WTC11 (cell line): Measurements from ENCODE around the gene EMC1. TPM values are rescaled to one million over a fixed set of nuclear protein-coding genes. Genes with fewer than 3 reads are reported as not detected.

Source experiments
- ATAC-seq: fragments of 200-7000 bp; cut with Tn5 transposase; 2 replicates; pipeline ENCODE4 v1.10.0; 2021; ENCODE audit warnings: mild to moderate bottlenecking, moderate library complexity
- CTCF ChIA-PET: fragments of 300-600 bp; sonication (Branson Sonifier 250); formaldehyde crosslinking; loops from one replicate; lab custom pipeline; 2021; ENCODE audit warnings: antibody characterized with exemption; lab: Charles Lee
- POLR2A ChIA-PET: fragments of 350-600 bp; sonication (Branson Sonifier 250); formaldehyde crosslinking; loops from one replicate; lab custom pipeline; 2021; ENCODE audit warnings: antibody characterized with exemption; lab: Charles Lee
- DNase-seq: peaks from one replicate; pipeline ENCODE4 v3.0.0; 2021; ENCODE audit warnings: low spot score
- H3K27ac Mint-ChIP-seq: 2 replicates; pipeline ENCODE4 v1.8.0; 2021; ENCODE audit warnings: mixed read lengths
- H3K27me3 Mint-ChIP-seq: 2 replicates; pipeline ENCODE4 v1.8.0; 2021; ENCODE audit warnings: low read depth, mild to moderate bottlenecking, moderate library complexity, mixed read lengths
- H3K36me3 Mint-ChIP-seq: 2 replicates; pipeline ENCODE4 v1.8.0; 2021; ENCODE audit warnings: mixed read lengths
- H3K4me1 Mint-ChIP-seq: 2 replicates; pipeline ENCODE4 v1.8.0; 2022; ENCODE audit warnings: mixed read lengths
- H3K4me3 Mint-ChIP-seq: 2 replicates; pipeline ENCODE4 v1.8.0; 2021; ENCODE audit warnings: mild to moderate bottlenecking, moderate library complexity, mixed read lengths
- H3K9me3 Mint-ChIP-seq: 2 replicates; pipeline ENCODE4 v1.8.0; 2021; ENCODE audit warnings: mixed read lengths
- ARID4B ChIP-seq: sonication (generic); formaldehyde crosslinking; IDR thresholded peaks from 2 replicates; pipeline ENCODE4 v1.8.0; 2023; ENCODE audit warnings: missing genetic modification reagents, mild to moderate bottlenecking, borderline replicate concordance
- ATF3 ChIP-seq: sonication (generic); formaldehyde crosslinking; conservative IDR thresholded peaks from 2 replicates; pipeline ENCODE4 v1.8.1; 2022; ENCODE audit warnings: mild to moderate bottlenecking, missing genetic modification reagents
- CBFB ChIP-seq: sonication (generic); formaldehyde crosslinking; IDR thresholded peaks from 2 replicates; pipeline ENCODE4 v1.8.1; 2022; ENCODE audit warnings: mild to moderate bottlenecking, low read depth, missing genetic modification reagents
- FOXP1 ChIP-seq: sonication (generic); formaldehyde crosslinking; IDR thresholded peaks from 2 replicates; pipeline ENCODE4 v1.8.0; 2022; ENCODE audit warnings: missing genetic modification reagents, mild to moderate bottlenecking, moderate library complexity, borderline replicate concordance
- GTF2I ChIP-seq: fragments of 250-450 bp; sonication (Bioruptor Pico); conservative IDR thresholded peaks from 2 replicates; pipeline ENCODE4 v1.4.0; 2021; ENCODE audit warnings: mild to moderate bottlenecking
- HMGXB4 ChIP-seq: sonication (generic); formaldehyde crosslinking; IDR thresholded peaks from 2 replicates; pipeline ENCODE4 v1.8.1; 2023; ENCODE audit warnings: mild to moderate bottlenecking, moderate library complexity, missing genetic modification reagents
- MLX ChIP-seq: sonication (generic); formaldehyde crosslinking; IDR thresholded peaks from 2 replicates; pipeline ENCODE4 v1.8.1; 2023; ENCODE audit warnings: mild to moderate bottlenecking, missing genetic modification reagents, moderate library complexity
- NFYB ChIP-seq: sonication (generic); formaldehyde crosslinking; conservative IDR thresholded peaks from 2 replicates; pipeline ENCODE4 v1.8.0; 2022; ENCODE audit warnings: low read depth, missing genetic modification reagents
- TCF7 ChIP-seq: sonication (generic); formaldehyde crosslinking; IDR thresholded peaks from 2 replicates; pipeline ENCODE4 v1.8.0; 2022; ENCODE audit warnings: mild to moderate bottlenecking, low read depth, missing genetic modification reagents, moderate library complexity
- TP53 ChIP-seq: sonication (generic); formaldehyde crosslinking; IDR thresholded peaks from 2 replicates; pipeline ENCODE4 v1.8.1; 2023; ENCODE audit warnings: mild to moderate bottlenecking, missing genetic modification reagents
- USF1 ChIP-seq: sonication (generic); formaldehyde crosslinking; IDR thresholded peaks from 2 replicates; pipeline ENCODE4 v1.8.0; 2022; ENCODE audit warnings: mild to moderate bottlenecking, missing genetic modification reagents
- ZMAT4 ChIP-seq: fragments of 250-450 bp; sonication (Bioruptor Pico); IDR thresholded peaks from 2 replicates; pipeline ENCODE4 v1.9.0; 2021; ENCODE audit warnings: mild to moderate bottlenecking
- ZNF423 ChIP-seq: fragments of 250-450 bp; sonication (Bioruptor Pico); IDR thresholded peaks from 2 replicates; pipeline ENCODE4 v2.1.2; 2022; ENCODE audit warnings: mild to moderate bottlenecking, moderate library complexity
- ZNF425 ChIP-seq: fragments of 250-450 bp; sonication (Bioruptor Pico); conservative IDR thresholded peaks from 2 replicates; pipeline ENCODE4 v1.9.0; 2021; ENCODE audit warnings: mild to moderate bottlenecking
- ZNF532 ChIP-seq: fragments of 250-450 bp; sonication (Bioruptor Pico); IDR thresholded peaks from 2 replicates; pipeline ENCODE4 v1.9.0; 2021; ENCODE audit warnings: mild to moderate bottlenecking, borderline replicate concordance
- total RNA-seq: library from RNA; stranded (reverse); gene quantifications from 3 replicates; pipeline ENCODE4 v1.2.3, GENCODE V29; 2021

EMC1 gene
- total RNA-seq, 1 experiment from 2014 or later, result 53.5 TPM

- TF ChIP-seq HMGXB4 (CRISPR knock-in tag) (no peak), ARID4B (CRISPR knock-in tag) (no peak), MLX (no peak), TP53 (no peak), TCF7 (CRISPR knock-in tag) (no peak), ZMAT4 (CRISPR knock-in tag) (no peak), USF1 (CRISPR knock-in tag) (no peak)
These were observed 45.9 kb downstream of the EMC1 start (continued) for GRCh38 chr1:19205403-19205802.

GRCh38 chr1:19204446-19205266 lies 46.7 kb downstream of the EMC1 start:
- ChIA-PET CTCF (no interaction called here), POLR2A (no interaction called here)
- Mint-ChIP-seq H3K27me3 (no peaks in the 10 kb centered on the region), H3K27ac (peak overlapping the region; percentile 36; the same call in 1 of the 2 replicates), H3K9me3 (no peaks in the 10 kb centered on the region), H3K4me1 (peaks cover 20% of the 10 kb centered on the region), H3K4me3 (no peak overlapping the region), H3K36me3 (peaks cover 4% of the 10 kb centered on the region)
- TF ChIP-seq ZNF425 (CRISPR knock-in tag) (no peak), USF1 (CRISPR knock-in tag) (no peak), NFYB (CRISPR knock-in tag) (no peak), ZNF532 (no peak), CBFB (CRISPR knock-in tag) (no peak), FOXP1 (CRISPR knock-in tag) (no peak), MLX (no peak), GTF2I (CRISPR knock-in tag) (no peak), ATF3 (CRISPR knock-in tag) (no peak), ZNF423 (no peak)
- DNase-seq, result no peak
- ATAC-seq, result no peak
